Tibial nerve (tissue), 4 donors: ENCODE results near the gene MON1B.

Experiments used
- CTCF ChIP-seq, 5 experiments: fragments of 200-600 bp in 3 of 5; fragments of 450-650 bp in 2 of 5; sonication (generic) in 3 of 5; IDR thresholded peaks; one replicate each; pipeline ENCODE4 v1.5.1; 2016 to 2019; ENCODE audit warnings: antibody characterized with exemption in 5 of 5, mild to moderate bottlenecking in 3 of 5, moderate library complexity in 2 of 5
- EP300 ChIP-seq, 2 donors: sonication (generic); formaldehyde crosslinking; IDR thresholded peaks; one replicate each; pipeline ENCODE4 v1.6.1; 2017; ENCODE audit warnings: antibody characterized with exemption in 2 of 2, mild to moderate bottlenecking in 1 of 2
- POLR2A ChIP-seq, 2 donors: fragments of 450-650 bp; IDR thresholded peaks; one replicate each; pipeline ENCODE4 v1.6.1; 2017; ENCODE audit warnings: antibody characterized with exemption in 2 of 2, mild to moderate bottlenecking in 2 of 2, moderate library complexity in 2 of 2

GRCh38 chr16:77208382-77208781 is 17.4 kb downstream of the MON1B start:
- TF ChIP-seq POLR2A (IDR thresholded peaks at IDR 0.05) (no peak), CTCF (IDR thresholded peaks at IDR 0.05) (no peak), EP300 (IDR thresholded peaks at IDR 0.05) (no peak)
